Measurements from ENCODE around the gene F2R.

- TF ChIP-seq CTCF (IDR thresholded peaks at IDR 0.05) (no peak), POLR2A (IDR thresholded peaks at IDR 0.05) (no peak)
Observed at GRCh38 chr5:76709762-76710161, 6.2 kb upstream of the F2R start.
